BE2C (cell line): Measurements from ENCODE around the gene UBQLN3. TPM values are rescaled to one million over a fixed set of nuclear protein-coding genes. Genes with fewer than 3 reads are reported as not detected.

Experiments
- DNase-seq: peaks from one replicate; pipeline ENCODE4 v3.0.0-alpha.2; 2020
- H3K27me3 ChIP-seq: fragments of 250-450 bp; sonication (Bioruptor Pico); 2 replicates; pipeline ENCODE4 v1.5.1; 2020; ENCODE audit warnings: mild to moderate bottlenecking
- H3K36me3 ChIP-seq: fragments of 250-450 bp; sonication (Bioruptor Pico); 2 replicates; pipeline ENCODE4 v1.5.1; 2020; ENCODE audit warnings: mild to moderate bottlenecking
- H3K4me1 ChIP-seq: fragments of 250-450 bp; sonication (Bioruptor Pico); 2 replicates; pipeline ENCODE4 v1.5.1; 2020
- H3K4me3 ChIP-seq: 2 replicates; pipeline ENCODE4 v1.5.1; 2011; ENCODE audit warnings: low read depth, low read length
- H3K9me3 ChIP-seq: fragments of 250-450 bp; sonication (Bioruptor Pico); 2 replicates; pipeline ENCODE4 v1.5.1; 2020
- CTCF ChIP-seq: IDR thresholded peaks from 2 replicates; pipeline ENCODE4 v1.5.1; 2012; ENCODE audit warnings: mild to moderate bottlenecking, low read depth, low read length
- polyA plus RNA-seq: library from polyadenylated mRNA; unstranded; fragments of >200 nt; gene quantifications from one replicate; pipeline ENCODE4 v1.2.1, GENCODE V29; 2012; ENCODE audit warnings: low read depth, missing spikeins; ENCODE audit not compliant: insufficient read length, insufficient read depth

UBQLN3 gene
- not detected for polyA plus RNA-seq

- H3K4me1 ChIP-seq: no peaks in the 10 kb centered on the region
- TF ChIP-seq CTCF: no peak
- DNase-seq: no peak
- H3K27me3 ChIP-seq: no peaks in the 10 kb centered on the region
- no peaks in the 10 kb centered on the region for H3K9me3 ChIP-seq
- no peaks in the 10 kb centered on the region for H3K36me3 ChIP-seq
- H3K4me3 ChIP-seq: no peak within 1 kb of the TSS
Measured at GRCh38 chr11:5509803-5510202, at the start of gene UBQLN3. UBQLN3 (minus strand) TSS chr11:5509957; CDS start chr11:5509558, 399 bp downstream.

GRCh38 chr11:5557751-5558150 is 48.0 kb upstream of the UBQLN3 start:
- TF ChIP-seq CTCF: no peak
- H3K4me1 ChIP-seq: no peaks in the 10 kb centered on the region
- H3K36me3 ChIP-seq: no peaks in the 10 kb centered on the region
- H3K9me3 ChIP-seq: no peaks in the 10 kb centered on the region
- no peak for DNase-seq
- no peaks in the 10 kb centered on the region for H3K27me3 ChIP-seq
- no peak overlapping the region for H3K4me3 ChIP-seq

- H3K4me3 ChIP-seq: no peak overlapping the region
- no peaks in the 10 kb centered on the region for H3K9me3 ChIP-seq
- H3K27me3 ChIP-seq: no peaks in the 10 kb centered on the region
- DNase-seq: no peak
- H3K4me1 ChIP-seq: no peaks in the 10 kb centered on the region
- no peaks in the 10 kb centered on the region for H3K36me3 ChIP-seq
- TF ChIP-seq CTCF: no peak
Measured at GRCh38 chr11:5556596-5557188, 46.9 kb upstream of the UBQLN3 start.

GRCh38 chr11:5553343-5553742 is 43.6 kb upstream of the UBQLN3 start:
- H3K9me3 ChIP-seq: no peaks in the 10 kb centered on the region
- DNase-seq: no peak
- TF ChIP-seq CTCF: no peak
- H3K4me3 ChIP-seq: no peak overlapping the region
- no peaks in the 10 kb centered on the region for H3K4me1 ChIP-seq
- H3K36me3 ChIP-seq: no peaks in the 10 kb centered on the region
- no peaks in the 10 kb centered on the region for H3K27me3 ChIP-seq

- no peak for TF ChIP-seq CTCF
- no peak overlapping the region for H3K4me3 ChIP-seq
- no peak for DNase-seq
Measured at GRCh38 chr11:5550440-5551095, 40.8 kb upstream of the UBQLN3 start.

DNA sequence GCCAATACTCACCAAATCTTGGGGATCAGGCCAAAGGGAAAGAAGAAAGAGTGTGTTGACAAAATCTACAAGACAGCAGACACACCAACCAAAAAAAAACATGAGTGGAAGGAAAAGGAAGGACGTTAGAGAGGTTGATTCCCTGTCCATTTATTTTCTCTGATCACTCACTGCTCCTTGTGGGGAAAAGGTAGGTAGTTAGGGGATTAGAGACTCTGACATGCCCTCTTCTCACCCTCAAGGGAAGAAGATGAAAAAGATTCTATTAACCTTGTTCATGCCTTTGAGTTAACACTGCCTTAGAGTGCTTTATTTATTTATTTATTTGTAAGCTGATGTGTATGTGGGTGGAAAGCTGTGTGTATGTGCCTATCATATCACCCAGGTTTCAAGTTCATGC is 38.7 kb upstream of the UBQLN3 start, which contains the start of gene OR52H1:
Gene OR52H1 (minus strand): TSS at position 101 of the 400 bp plus-strand sequence. CDS start 3,035 bp downstream, outside the sequence.
- H3K27me3 ChIP-seq: no peaks in the 10 kb centered on the region
- H3K36me3 ChIP-seq: no peaks in the 10 kb centered on the region
- DNase-seq: no peak
- no peak within 1 kb of the TSS for H3K4me3 ChIP-seq
- TF ChIP-seq CTCF: no peak
- no peaks in the 10 kb centered on the region for H3K9me3 ChIP-seq
- no peaks in the 10 kb centered on the region for H3K4me1 ChIP-seq

More at GRCh38 chr11:5550440-5551095, 40.8 kb upstream of the UBQLN3 start:
- H3K9me3 ChIP-seq: no peaks in the 10 kb centered on the region
- no peaks in the 10 kb centered on the region for H3K4me1 ChIP-seq
- no peaks in the 10 kb centered on the region for H3K36me3 ChIP-seq
- no peaks in the 10 kb centered on the region for H3K27me3 ChIP-seq
